Stimulated activated naive CD4-positive, alpha-beta T cell (primary cell): Measurements from ENCODE around the gene NRXN3.
"Not testable (repeated sequence)": the region's sequence is repeated elsewhere in the genome, so short reads cannot be mapped to it uniquely, and the experiment has no call there.

Experiments used
- DNase-seq, 6 experiments: peaks; one replicate each; lab custom pipeline; 2025; lab: John Stamatoyannopoulos, UW

NRXN3 gene

DNA sequence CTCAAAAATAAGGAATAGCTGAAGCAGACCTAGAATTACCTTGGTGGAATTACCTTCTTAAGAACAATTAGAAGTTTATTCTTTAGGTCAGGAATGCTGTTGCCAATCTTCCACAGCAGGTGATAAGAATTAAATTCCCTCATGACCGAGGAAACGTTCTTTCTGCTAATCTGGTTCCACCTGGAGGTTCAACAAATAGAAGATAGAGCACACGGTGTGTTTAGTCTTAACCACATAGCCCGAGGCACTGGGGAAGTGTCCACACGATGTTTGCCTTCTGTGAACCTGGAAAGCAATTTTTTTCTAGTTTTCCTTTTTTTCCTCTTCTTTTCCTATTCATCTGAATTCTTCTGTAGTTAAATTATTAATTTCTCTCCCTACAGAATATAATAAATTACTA lies 906.9 kb downstream of the NRXN3 start:
- no peak for DNase-seq

GRCh38 chr14:79080040-79080439 lies 909.9 kb downstream of the NRXN3 start:
- DNase-seq: no peak

GRCh38 chr14:79082883-79083282 lies 912.7 kb downstream of the NRXN3 start:
- DNase-seq: no peak

DNA sequence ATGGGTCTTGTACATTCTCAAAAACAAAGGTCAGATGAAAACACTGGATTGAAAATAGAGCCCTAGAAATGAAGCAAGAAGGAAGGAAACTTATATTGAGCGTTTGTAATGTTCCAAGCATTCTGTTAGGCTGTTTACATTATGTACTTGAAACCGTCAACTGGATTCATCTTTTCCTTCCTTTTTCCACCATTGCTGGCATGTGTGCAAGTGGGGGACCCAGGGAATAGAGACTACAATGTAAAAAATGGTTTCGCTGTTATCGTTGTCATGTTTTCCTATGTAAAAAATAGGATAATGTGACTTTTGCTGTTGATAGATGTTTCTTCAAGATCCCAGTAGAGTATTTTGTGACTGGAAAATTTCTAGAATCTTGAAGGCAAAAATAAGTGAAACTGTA lies 913.2 kb downstream of the NRXN3 start:
- DNase-seq: no peak

- no peak for DNase-seq
Measured at GRCh38 chr14:79084861-79085260, 914.7 kb downstream of the NRXN3 start.

DNA sequence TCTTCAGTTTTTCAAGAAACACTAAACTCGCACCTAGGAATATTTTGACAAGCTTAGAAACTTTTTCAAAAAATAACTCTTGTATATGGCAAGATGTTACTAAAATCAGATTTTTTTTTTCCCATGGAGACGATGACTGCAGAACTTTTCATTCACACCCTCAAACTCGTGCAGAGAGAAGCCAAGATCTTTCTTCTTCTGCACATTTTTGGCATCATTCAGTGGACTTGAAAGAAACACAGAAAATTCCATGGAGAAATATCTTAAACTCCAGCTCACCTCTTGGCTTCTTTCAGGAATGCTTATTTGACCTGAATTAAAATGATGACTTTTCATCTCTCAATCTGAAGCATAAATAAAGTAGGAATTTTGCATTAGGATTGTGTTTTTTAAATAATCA lies 919.4 kb downstream of the NRXN3 start:
- no peak for DNase-seq

DNA sequence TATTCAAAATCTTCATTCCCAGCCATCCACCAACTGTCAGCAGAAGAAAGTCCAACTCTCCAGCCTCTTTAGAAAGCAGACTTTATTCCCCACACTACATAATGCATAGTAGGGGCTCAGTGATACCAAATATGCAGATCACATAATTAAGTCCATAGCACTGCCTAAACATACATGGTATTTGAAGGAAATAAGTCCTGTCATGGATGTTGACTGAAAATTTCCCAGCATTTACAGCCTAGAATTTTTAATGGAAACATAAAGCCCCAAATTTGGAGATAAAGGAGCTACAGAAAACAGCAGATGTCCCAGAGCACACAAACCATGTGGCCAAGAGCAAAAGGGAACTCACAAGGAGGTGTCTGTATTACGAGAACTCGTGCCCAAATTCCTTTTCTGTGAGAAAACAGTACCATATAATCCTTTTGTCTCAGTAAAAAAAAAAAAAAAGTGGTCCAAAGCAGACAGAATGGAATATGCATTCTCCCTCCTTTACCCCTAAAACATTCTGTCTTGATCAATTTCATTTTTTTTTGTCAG lies 920.5 kb downstream of the NRXN3 start:
- no peak for DNase-seq

GRCh38 chr14:79091381-79091963 lies 921.3 kb downstream of the NRXN3 start:
- DNase-seq: no peak

GRCh38 chr14:79093531-79093930 lies 923.4 kb downstream of the NRXN3 start:
- DNase-seq: no peak

DNA sequence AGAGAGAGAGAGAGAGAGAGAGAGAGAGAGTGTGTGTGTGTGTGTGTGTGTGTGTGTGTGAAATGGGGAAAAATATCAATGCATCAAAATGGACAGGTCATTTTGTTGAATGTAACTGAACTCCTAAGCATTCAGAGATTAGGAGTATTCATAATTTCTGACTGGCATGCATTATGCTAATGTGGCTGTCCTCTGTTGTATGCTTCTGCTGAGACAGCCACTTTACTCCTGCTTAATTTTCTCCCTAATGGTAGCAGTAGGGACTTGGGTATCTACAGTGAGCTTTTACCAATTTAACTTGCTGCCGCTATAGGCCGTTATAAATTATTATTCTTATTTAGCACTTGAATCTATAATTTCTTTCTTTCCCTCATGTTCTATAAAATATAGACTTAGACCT lies 924.8 kb downstream of the NRXN3 start:
- no peak for DNase-seq

DNA sequence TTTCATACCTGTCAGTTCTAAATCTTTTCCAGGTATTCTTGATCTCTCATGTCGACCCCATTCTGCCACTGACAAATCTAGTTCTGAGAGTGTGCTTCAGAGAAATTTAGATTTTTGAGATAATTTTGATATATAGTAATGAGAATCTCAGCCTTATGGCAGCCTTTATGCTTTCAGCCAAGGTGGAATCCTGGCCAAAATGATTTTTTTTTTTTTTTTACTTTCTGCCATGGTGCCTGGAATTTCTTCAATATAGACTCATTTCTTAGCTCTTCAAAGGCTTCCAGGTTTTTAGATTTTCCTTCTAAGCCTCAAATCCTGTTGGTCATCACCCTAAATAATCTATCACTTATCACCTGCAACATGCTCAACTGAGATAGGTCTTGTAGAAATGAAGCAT lies 926.6 kb downstream of the NRXN3 start:
- no peak for DNase-seq

DNA sequence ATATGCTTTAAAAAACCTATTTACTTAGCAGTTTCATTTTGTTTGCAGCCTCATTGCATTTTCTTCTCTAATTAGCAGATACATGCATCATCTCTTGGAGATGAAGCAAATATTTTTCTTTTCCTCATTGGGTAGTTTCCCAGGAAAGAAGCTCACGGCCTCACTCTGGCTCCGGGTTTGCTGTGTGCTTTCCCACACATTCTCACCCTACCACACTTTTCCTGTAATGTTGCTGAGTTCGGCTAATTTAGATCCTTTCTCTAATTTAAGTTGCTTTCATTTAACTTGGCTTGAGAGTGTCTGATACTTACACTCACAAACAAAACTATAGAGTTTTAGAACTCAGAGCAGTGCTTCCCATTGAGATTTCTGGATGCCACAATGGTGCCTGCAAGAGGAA lies 928.2 kb downstream of the NRXN3 start:
- DNase-seq: no peak

DNA sequence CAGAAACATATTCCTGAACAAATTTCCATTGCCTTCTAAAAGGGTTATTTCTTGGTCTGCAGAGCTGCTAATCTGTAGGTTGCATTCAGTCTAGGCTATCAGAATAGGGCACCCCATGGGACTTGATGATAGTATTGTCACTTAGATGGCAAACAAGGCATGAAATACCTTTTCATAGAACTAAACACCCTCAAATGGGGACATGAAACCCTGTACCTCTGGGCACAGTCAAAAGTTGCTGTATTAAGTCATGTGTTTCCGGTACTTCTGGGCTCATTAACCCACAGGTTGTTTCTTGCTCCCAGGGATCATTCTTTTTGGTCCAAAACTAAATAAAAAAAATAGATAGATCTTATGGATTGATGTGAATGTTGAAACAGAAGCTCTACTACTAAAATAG lies 930.4 kb downstream of the NRXN3 start:
- no peak for DNase-seq

- no peak for DNase-seq
Measured at GRCh38 chr14:79101388-79101787, 931.2 kb downstream of the NRXN3 start.

DNA sequence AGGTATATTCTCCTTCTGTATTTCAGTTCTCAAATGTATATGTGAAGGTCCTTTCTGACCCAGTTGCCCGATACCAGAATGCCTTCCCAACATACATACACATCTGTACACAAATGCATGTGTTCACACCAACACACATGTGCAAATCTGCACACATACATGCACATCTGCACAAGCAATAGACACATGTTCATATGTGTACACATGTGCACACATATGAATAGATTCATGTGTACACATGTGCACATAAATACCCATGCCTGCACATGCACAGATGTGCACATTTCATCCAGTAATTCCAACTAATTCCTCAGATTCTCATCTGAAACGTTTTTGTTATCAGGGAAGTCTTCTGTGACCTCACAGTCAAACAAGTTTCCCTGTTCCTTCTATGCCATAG lies 933.6 kb downstream of the NRXN3 start:
- no peak for DNase-seq

DNA sequence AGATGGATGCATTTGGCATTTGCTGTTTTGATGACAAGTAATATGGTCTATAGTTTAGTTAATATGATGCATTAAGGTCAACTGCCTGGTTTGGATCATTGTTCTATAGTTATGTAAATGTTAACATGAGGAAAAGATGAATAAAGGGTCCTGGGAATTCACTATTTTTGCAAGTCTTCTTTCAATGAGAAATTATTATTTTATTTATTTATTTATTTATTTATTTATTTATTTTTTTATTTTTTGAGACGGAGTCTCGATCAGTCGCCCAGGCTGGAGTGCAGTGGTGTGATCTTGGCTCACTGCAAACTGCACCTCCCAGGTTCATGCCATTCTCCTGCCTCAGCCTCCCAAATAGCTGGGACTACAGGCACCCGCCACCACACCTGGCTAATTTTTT lies 940.4 kb downstream of the NRXN3 start:
- DNase-seq: not testable (repeated sequence)

DNA sequence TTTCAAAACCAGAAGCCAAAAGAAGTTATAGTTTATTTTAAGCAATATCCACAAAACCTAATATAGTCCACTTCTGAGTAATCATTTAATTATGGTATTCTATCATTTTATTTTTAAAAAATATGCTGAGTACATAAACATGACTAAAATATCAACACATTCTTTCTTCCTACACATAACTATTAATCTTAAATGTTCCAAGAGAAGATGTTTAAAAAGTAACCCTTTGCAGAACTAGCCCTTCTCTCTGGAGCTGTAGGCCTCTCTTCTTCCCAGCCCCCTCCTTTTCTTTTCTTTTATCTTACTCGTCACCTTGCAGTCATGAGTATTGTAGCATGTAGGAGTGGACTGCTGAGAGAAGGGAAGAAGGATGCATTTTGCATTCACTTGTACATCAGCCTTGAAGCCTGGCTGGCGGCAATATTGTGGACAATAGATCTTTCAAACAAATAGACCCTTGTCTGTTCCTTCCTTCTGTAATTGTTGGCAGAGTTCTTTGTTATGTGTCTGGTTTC lies 941.9 kb downstream of the NRXN3 start:
- no peak for DNase-seq

DNA sequence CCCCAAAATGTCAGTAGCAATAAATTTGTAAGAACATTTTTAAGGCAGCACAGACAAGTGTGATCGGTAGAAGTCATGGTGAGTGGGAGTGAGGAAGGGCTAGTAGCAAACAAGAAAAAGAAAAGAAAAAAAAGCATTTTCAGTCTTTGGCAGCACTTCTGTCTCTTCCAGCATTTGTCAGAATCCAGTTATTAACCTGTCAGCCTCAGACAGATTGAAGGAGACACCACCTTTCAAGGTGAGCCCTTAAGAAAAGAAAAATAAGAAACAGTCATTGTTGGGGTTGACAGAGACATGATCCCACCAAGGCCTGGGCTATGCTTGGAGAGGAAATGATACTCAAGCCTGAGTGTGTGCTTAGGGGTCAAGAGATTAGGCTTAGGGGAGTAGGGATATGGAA lies 947.4 kb downstream of the NRXN3 start:
- DNase-seq: no peak

GRCh38 chr14:79118291-79118690 lies 948.1 kb downstream of the NRXN3 start:
- no peak for DNase-seq

DNA sequence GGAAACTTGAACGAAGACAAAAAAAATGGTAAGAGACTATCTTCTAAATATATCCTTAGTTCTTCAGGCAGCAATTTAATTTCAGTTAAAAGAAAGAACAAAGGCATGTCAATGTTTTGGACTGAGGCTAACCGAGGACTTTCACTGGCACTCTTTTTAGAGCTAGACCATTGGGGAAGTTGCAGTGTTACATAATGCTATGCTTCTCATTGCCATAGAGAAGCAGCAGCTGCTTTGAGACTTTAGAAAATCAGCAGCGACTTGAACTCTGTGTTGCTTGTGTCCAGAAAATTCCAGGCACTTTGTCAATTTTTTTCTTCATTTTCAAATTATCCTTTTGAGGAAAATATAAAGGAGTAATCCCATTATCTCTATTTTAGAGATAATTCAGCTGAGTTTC lies 964.2 kb downstream of the NRXN3 start:
- DNase-seq: no peak

- no peak for DNase-seq
Measured at GRCh38 chr14:79136071-79137044, 966.2 kb downstream of the NRXN3 start.

DNA sequence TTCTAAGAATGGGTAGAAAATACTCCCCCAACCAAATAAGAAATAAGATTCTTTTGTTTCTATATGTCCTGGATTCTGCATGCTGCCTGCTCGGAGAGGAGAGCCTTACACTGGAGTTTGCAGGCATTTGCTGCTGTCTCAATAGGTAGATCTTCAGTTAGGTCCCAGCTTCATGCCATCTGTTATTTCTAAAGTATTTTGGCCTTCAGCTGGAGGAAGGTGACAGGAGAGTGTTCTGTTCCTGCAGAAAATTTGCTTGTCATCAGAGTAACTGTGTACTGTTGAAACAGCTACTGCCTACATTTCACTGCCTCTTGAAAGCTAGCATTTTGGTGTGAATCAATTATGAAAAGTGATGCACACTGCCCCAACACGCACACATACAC lies 966.9 kb downstream of the NRXN3 start:
- no peak for DNase-seq

DNA sequence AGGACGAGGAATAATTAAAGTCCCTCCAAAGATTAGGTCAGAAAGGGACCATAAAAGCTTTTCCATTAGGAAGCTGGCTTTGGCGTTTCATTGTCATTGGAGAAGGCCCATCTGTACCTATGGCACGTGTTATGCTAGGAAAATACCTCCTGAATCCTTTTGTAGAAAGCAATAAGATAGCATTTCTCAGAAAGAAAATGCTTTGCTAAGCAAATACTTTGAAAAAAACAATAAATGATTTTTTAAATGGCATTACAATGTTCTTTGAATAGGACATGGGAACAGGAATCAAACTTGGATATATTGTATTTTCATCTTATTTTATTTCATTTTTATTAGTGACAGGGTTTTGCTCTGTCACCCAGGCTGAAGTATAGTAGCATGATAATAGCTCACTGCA lies 967.7 kb downstream of the NRXN3 start:
- DNase-seq: no peak
